ENCODE results near the gene MBD5.

The MBD5 gene

GRCh38 chr2:148338541-148338940 lies 317.6 kb downstream of the MBD5 start:
- DNase-seq: peak; percentile 4

DNA sequence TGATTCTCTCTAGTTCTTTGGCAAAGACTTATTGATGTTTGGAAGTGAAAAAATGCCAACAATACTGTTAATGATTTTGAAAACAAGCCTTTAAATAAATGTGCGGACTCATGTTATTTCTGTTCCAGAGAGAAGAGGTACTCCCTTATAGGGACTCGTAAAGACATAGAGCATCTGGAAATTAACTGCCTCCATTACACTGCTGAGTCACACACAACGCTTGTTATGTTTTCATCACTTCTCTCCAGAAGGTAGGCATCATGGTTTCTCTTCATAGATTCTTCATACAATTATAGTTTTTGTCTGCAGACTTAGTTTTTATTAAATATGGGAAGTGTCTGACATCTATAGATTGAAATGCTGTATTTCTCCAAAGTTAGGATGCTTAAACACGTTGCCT lies 321.2 kb downstream of the MBD5 start:
- DNase-seq: no peak

- no peak for DNase-seq
Observed at GRCh38 chr2:148350199-148350598, 329.3 kb downstream of the MBD5 start.

- DNase-seq: no peak
Observed at GRCh38 chr2:148351437-148352143, 330.7 kb downstream of the MBD5 start.

GRCh38 chr2:148358375-148358774 lies 337.5 kb downstream of the MBD5 start:
- no peak for DNase-seq

- DNase-seq: no peak
Observed at GRCh38 chr2:148360662-148361061, 339.8 kb downstream of the MBD5 start.

DNA sequence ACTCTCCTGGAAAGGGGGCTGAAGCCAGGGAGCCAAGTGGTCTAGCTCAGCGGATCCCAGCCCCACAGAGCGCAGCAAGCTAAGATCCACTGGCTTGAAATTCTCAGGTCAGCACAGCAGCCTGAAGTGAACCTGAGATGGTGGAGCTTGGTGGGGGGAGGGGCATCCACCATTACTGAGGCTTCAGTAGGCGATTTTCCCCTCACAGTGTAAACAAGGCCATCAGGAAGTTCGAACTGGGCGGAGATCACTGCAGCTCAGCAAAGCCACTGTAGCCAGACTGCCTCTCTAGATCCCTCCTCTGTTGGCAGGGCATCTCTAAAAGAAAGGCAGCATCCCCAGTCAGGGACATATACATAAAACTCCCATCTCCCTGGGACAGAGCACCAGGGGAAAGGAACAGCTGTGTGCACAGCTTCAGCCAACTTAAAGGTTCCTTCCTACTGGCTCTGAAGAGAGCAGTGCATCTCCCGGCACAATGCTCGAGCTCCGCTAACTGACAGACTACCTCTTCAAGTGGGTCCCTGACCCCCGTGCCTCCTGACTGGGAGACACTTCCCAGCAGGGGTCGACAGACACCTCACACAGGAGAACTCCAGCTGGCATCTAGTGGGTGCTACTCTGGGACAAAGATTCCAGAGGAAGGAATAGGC lies 341.4 kb downstream of the MBD5 start:
- no peak for DNase-seq

- DNase-seq: no peak
Observed at GRCh38 chr2:148375214-148375613, 354.3 kb downstream of the MBD5 start.

GRCh38 chr2:148391324-148391723 lies 370.4 kb downstream of the MBD5 start:
- DNase-seq: no peak

DNA sequence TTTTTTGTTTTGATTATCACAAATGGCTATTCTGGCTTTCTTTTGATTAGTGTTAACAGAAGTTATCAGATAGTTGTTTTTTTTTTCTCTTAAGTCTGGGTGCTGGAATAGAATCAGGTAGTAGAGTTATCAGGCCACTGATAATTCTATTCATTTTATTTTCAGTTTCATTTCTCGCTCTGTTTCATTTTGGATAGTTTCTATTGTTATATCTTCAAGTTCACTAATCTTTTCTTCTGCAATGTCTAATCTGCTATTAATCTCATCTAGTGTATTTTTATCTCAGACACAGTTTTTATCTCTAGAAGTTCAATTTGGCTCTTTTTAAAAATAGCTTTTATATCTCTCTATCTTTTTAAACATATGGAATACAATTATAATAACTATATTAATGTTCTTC lies 381.9 kb downstream of the MBD5 start:
- DNase-seq: no peak

DNA sequence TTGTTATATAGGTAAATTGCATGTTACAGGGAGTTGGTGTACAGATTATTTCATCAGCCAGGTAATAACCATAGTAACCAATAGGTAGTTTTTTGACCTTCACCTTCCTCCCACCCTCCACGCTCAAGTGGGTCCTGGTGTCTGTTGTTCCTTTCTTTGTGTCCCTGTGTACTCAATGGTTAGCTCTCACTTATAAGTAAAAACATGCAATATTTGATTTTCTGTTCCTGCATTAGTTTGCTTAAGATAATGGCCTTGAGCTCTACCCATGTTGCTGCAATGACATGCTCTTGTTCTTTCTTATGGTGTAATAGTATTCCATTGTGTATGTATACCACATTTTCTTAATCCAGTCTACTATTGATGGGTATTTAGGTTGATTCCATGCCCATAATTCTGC lies 390.0 kb downstream of the MBD5 start:
- DNase-seq: no peak

DNA sequence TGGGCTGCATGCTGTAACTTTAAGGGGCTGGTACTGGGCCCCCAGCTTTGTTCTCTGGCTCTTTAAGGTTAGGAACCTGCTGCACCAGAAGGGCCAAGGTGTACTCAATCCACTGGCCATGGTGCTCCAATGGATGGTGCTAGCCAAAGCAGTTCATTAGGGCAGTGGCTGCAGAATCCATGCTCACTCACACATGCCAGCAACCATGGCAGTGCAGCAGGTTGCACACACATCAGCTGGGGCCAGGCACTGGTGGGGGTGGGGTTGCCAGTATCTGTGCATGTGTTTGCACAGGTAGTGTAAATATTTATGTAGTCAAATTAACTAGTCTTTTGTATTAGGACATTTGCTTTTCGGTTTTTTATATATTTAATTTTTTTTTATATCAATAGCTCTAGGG lies 395.4 kb downstream of the MBD5 start:
- DNase-seq: no peak

GRCh38 chr2:148430101-148430500 lies 409.2 kb downstream of the MBD5 start:
- DNase-seq: no peak

DNA sequence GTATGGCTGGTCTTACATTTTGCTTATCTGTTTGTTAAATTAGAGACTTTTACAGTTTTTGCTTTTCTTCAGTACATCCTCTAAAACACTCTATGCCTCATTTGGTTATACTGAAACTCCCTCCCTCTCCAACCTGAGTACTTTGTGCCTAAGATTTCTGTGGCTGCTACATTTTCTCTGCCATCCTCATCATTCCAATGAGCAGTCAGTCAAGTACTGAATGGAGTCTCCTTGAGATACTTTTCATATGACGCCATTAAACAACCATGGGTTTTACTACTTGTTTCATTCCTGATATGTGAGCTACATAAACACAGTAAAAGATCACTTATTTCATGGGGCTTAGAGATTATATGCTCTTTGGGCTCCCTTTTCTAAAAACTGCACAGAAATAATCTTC lies 427.0 kb downstream of the MBD5 start:
- DNase-seq: no peak

DNA sequence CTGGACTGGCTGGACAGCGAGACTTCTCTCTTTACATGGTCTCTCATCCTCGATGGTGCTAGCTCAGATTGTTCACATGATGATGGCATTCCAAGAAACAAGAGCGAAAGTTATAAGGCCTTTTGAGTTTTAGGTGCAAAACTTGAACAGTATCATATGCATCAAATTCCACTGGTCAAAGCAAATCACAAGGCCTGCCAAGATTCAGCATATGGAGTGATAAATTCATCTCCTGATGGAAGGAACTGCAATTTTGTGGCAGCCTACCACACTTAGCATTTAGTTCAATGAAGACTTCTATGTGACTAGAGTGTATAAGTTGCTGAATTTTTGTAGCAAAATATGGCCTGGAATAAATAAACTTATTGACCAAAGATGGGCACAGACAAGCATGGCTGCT lies 429.6 kb downstream of the MBD5 start:
- no peak for DNase-seq

GRCh38 chr2:148451046-148451445 lies 430.2 kb downstream of the MBD5 start:
- no peak for DNase-seq

DNA sequence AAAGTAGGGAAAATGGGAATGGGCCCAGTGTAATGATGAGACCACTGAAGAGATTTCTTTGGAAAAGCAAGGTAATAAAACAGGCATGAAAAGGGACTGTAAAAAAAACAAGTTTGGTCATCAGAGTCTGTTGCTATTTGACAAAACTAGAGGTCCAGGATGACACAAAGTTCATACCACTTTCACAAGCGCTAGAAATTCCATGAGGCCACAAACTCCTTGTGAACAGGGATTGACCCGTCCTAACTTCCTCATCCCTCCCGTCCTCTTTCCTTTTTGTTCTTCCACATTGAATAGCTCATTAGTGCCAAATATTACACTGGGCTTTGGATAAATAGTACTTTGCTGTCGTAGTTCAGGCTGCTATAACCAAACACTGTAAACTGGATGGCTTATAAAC lies 434.9 kb downstream of the MBD5 start:
- DNase-seq: no peak

- no peak for DNase-seq
Observed at GRCh38 chr2:148458171-148458570, 437.3 kb downstream of the MBD5 start.

DNA sequence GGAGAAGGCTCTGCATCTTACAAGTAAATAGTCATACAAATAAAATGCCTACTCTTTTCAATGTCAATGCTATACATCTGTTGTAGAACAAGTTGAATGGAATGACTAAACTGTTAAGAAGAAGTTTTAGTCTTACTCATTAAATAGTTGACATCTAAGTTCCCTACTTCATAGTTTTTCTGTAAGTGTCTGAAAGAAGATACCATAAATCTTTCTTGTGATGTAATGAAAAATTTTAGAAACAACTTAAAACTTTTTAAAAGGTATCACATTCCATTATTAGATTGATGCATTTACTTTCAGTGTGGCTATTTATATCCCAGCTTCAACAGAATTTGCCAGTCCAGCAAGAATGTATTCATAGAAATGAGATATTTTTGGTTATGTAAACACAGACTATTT lies 438.5 kb downstream of the MBD5 start:
- peak; percentile 20 for DNase-seq

DNA sequence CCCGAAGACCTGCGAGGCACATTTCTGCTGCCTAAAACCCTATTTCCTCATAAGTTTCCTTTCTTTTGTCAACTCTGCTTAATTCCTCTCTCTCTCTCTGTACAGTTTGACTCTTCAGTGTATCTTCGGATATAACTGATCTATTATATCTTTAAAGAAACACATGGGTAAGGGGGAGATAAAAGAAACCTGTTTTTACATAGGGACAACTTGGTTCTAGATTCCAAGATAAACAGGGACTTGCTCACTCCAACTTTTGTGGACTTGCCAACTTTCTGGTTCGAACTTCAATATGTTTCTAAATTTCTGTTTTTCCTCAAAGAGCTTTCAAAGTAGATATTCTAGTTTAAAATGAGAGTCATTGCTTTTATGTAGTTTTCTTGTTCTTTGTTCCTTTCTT lies 441.0 kb downstream of the MBD5 start:
- DNase-seq: no peak

DNA sequence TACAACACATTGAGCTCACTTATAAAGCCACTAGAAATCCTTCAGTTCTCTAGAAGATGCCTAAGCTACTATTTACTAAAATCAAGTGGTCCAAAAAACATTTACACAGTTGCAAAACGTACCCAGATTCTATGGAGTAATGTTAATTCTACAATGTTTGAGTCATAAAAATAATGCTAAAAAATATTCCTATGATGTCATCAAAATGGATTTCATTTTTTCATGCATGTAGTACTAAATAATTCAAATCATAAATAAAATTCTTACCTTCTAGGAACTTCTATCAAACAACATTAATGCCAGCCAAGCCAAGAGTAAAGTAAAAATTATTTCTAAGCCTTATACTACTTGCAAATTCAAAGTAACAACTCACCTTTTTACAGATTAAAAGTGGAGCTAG lies 454.7 kb downstream of the MBD5 start:
- no peak for DNase-seq

GRCh38 chr2:148479398-148479797 lies 458.5 kb downstream of the MBD5 start:
- no peak for DNase-seq

DNA sequence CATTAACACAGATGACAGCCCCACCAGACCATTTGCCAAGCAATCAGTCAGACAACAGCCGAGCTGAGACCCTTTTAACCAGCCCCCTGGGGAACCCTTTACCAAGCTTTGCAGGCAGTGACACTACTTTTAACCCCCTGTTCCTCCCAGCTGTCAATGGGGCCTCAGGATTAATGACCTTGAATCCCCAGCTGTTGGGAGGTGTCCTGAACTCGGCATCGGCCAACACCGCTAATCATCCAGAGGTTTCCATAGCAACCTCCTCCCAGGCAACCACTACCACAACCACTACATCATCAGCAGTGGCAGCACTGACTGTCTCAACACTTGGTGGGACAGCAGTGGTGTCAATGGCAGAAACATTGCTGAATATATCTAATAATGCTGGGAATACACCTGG lies 462.8 kb downstream of the MBD5 start:
- no peak for DNase-seq

DNA sequence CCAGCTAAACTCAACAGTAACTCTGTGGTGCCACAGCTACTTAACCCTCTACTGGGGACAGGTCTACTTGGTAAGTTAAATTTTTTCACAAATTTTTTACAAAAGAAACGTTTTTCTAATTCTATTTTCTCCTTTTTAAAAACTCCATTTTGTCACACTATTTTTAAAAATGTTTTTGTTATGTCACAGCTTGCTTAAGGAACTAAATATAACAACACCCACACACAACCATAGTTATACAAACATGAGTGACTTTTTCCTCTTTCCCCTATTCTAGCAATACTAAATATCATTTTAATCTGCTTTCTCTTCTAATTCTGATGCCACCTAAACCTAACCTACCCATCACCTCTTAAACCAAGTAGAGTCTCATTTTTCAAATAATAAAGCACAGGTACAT lies 463.2 kb downstream of the MBD5 start:
- no peak for DNase-seq

GRCh38 chr2:148486655-148487054 lies 465.8 kb downstream of the MBD5 start:
- DNase-seq: no peak
